Stimulated activated CD4-positive, alpha-beta T cell treated with anti-CD3 and anti-CD28 coated beads, Interleukin-12 subunit alpha, Interleukin-12 subunit beta, amount 100 ng/mL, for 48 hours (primary cell): ENCODE data around the gene CLPTM1L.
"Not testable (repeated sequence)": the region's sequence is repeated elsewhere in the genome, so short reads cannot be mapped to it uniquely, and the experiment has no call there.

Experiments used
- DNase-seq, 3 donors: peaks; one replicate each; pipeline ENCODE4 v3.0.0-alpha.2; 2020; ENCODE audit warnings: low read depth in 2 of 3, low spot score in 1 of 3

The CLPTM1L gene

GRCh38 chr5:1342711-1343110, 2.2 kb downstream of the CLPTM1L start:
- not testable (repeated sequence) for DNase-seq

- no peak for DNase-seq
Observed at GRCh38 chr5:1342268-1342667, 2.6 kb downstream of the CLPTM1L start.

GRCh38 chr5:1341863-1342262, 3.0 kb downstream of the CLPTM1L start:
- DNase-seq = no peak

- DNase-seq = not testable (repeated sequence)
Observed at GRCh38 chr5:1339818-1340210, 5.1 kb downstream of the CLPTM1L start.

- DNase-seq = not testable (repeated sequence)
Observed at GRCh38 chr5:1339139-1339817, 5.6 kb downstream of the CLPTM1L start.

GRCh38 chr5:1338506-1339070, 6.3 kb downstream of the CLPTM1L start:
- DNase-seq = no peak

- no peak for DNase-seq
Observed at GRCh38 chr5:1338196-1338490, 6.8 kb downstream of the CLPTM1L start.

- no peak for DNase-seq
Observed at GRCh38 chr5:1337489-1338195, 7.3 kb downstream of the CLPTM1L start.

GRCh38 chr5:1336749-1337488, 8.0 kb downstream of the CLPTM1L start:
- no peak for DNase-seq

GRCh38 chr5:1336106-1336561, 8.8 kb downstream of the CLPTM1L start:
- no peak for DNase-seq

GRCh38 chr5:1335540-1336095, 9.3 kb downstream of the CLPTM1L start:
- DNase-seq = no peak

- no peak for DNase-seq
Observed at GRCh38 chr5:1334831-1335539, 9.9 kb downstream of the CLPTM1L start.

GRCh38 chr5:1333986-1334385, 10.9 kb downstream of the CLPTM1L start:
- DNase-seq = no peak

GRCh38 chr5:1333286-1333685, 11.6 kb downstream of the CLPTM1L start:
- DNase-seq = not testable (repeated sequence)

- no peak for DNase-seq
Observed at GRCh38 chr5:1332461-1333001, 12.4 kb downstream of the CLPTM1L start.

- DNase-seq = no peak
Observed at GRCh38 chr5:1331861-1332405, 13.0 kb downstream of the CLPTM1L start.

GRCh38 chr5:1330847-1331831, 13.8 kb downstream of the CLPTM1L start:
- no peak for DNase-seq

GRCh38 chr5:1330146-1330846, 14.6 kb downstream of the CLPTM1L start:
- DNase-seq = no peak
